CD4-positive, alpha-beta T cell treated with Interleukin-6 for 4 hours (primary cell): ENCODE results near the gene CHN2.
A peak's percentile ranks its signal among the peaks of the same experiment; 100 is the strongest.

Source experiments
- DNase-seq: peaks from one replicate; pipeline ENCODE4 v3.0.0-alpha.2; 2020; ENCODE audit warnings: mixed read lengths

The CHN2 gene

DNA sequence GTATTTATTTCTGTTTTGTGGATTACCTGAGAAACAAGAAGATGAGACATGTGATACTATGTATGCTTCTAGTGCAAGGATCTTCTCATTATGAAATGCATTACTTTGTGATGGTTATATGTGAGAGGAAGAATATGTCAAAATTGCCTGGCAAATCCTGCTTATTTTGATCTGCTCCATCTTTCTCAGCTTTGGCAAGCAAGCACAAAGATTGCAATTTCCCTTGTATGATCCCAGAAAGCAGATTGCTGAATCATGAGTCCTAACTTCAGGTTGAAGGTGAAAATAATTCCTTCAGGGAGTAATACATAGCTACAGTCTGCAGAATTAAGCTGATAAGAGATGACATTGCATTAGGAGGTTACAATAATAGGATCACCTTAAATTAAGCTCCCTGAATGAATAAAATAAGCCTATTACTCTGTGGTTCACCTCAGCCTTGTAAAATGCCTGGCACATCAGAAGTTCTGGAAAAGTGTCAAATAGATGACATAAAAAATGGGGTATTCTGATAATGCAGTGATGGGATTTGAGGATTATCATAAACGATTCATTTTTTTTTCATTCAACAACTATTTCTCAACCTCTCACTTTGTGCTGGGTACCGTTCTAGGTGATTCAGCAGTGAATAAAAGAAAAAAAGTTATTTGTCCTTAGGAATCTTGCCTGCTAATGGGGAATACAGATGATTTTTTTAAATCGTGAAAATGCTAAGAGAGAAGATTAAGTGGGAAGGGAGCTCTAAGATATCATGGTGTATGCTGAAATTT, 120.7 kb downstream of the CHN2 start:
- DNase-seq = no peak

DNA sequence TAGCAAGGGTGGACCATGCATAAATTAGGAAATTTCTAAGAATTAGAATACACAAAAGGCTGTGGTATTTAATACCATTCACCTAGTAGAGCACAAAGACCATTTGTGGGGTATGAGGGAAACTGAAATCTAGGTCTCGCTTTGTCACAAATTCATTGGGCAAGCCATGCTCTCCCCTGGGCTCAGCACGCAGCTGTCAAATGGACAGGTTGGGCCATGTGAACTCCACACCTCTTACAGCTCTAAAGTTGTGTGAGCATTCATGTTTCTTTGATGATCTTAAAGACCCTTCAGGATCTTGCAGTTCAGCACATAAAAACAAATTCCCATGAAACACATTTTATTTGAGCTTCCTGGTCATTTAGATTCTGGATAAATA, 121.3 kb downstream of the CHN2 start:
- no peak for DNase-seq

DNA sequence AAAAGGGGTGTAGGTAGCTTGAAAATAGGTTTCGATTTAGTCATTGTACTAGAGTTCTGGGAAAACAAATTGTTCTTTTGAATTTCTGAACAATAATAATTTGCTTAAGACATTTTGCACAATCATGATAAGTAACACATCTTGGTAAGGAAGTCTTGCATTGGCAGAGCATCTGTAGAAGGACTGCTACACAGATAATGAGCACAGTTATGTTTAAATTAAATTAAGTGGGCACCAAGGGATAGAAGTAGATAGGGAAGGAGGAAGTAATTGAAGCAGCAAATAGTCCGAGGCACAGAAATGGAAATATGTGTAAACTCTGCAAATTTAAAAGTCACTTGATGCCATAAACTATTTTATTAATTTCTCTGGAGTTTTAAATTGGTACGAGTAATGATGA, 122.4 kb downstream of the CHN2 start:
- DNase-seq = no peak

DNA sequence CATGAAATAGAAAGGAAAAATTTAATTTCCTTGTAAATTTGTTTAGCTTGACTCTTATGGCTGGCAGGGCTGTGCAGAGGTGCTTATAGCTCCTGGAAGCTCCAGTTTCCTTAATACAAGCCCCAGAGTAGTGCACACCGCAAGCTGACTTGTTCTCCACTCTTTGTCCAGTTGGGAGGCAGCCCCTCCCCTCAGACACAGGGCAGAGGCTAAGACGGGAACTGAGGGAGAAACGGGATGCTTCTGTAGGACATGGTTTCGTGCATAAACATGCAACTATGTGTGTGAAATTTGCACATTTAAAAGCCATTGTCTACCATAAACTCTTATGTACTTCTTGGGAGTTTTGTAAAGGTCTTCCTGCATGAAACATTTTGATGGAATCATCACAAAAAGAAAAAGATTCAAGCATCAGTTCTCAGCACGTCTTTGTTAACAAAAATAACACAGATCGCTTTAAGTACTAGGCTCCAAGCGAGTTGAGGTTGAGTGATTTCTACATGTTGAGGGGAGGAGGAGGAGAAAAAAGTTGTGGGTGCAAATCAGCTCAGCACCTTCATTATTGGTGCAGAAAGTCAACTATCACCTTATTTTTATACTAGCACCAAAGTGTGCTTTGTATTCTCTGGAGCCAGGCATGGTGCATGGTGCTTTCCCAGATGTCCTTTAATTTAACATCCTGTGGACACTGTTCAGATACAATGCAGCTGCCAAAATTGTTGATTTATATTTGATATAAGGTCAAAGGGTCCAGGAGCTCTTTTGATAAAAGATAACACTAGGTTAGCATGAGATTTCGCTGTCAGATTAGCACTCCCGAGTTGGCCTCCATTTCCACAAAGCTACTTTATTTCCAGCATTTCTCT, 124.5 kb downstream of the CHN2 start:
- no peak for DNase-seq

DNA sequence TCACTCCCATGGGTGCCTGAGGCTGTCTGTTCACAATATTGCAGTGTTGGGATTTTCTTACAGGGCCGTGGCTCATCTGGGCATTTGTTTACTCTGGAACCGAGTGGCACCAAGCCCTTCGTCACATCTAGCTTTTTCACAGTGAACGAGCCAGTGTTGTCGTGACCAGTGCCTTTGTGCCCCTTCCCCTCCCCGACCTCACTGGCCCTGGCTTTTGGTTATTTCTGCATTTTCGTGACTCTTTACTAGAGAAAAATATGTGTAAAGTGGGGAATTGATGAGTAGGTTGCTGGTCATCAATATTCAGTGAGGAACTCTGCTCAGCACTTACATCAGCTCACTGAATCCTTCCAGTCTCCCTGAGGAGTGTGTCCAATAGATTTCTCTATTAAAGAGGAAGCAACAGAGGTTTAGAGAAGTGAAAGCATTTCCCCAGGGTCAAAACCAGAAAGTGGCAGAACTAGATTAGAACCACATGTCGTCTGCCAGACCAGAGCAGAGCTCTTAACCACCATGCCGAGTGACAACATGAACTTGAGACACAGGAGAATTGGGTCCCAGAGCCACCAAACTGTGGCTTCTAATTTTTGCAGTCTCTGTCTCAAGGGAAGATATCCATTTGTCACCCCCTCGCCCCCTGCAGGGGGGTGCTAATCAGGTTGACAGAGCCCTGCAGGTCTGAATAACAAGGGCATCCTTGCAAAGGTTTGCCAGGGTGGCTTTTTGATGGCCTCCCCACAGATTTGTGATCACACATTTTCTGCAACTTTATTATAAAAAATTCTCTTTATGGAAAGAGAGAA, 125.3 kb downstream of the CHN2 start:
- DNase-seq = no peak

DNA sequence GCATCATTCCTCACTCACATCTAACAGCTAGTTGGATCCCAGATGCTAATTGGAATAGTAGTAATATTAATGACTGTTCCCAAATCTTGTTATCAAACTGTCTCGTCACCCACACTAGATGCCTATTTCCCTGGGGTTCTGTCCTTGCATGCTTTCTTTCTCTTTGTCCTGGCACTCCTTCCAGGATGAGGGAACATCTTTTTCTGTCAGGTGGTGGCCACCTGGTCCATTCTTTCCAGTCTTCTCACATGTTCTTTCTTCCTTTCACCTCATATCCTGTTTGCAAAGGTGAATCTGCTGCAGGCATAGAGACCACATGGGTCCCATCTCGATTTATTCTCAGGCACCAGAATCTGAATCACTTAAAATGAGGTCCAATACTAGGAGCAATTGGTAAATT, 126.0 kb downstream of the CHN2 start:
- no peak for DNase-seq

DNA sequence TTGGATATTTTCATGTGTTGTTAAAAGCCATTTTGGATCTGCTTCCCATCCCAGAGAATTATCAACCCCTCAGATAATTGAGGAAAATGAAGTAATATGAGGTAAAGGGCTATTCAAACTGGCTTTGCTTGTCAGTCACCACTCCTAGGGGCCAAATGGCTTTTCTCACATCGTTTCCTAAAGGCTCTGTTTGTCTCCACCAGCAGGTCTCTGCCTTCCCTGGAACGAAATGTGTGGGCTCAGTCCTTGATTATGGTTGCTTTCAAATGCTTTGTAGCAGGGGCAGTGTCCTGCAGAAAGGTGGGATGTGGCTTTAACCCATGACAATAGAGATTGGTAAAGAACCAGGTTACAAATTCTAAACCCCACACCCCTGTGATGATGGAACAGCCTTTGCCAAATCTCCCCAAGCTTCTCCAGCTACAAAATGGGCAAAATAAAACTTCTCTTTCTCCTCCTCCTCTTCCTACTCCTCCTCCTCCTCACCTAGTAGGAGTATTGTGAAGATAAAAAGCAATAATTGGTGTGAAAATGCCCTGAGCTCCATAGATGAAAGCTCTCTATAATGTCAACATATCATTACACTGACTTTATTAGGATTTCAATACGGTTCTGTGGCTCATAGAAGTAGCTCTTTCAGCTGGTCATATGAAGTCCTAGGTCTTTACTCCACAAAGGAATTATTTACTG, 127.6 kb downstream of the CHN2 start:
- DNase-seq = no peak

DNA sequence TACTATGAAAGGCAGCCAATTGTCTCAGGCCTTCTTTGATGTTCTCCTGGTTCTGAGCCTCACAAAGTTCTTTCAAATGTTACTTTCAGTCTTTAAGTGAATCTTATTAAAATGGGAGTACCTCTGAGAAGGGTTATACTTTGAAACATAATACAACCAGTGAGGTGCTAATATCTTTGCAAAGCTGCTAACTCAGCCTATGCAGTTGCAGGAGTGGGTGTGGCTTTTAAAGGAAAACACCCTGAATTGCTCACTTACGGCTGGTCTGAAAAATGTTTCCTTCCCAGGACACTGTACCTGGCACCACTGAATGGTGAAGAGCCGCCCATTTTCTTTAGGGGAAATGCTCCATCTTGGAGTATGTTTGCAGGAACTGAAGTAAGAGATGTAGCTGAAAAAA, 130.9 kb downstream of the CHN2 start:
- no peak for DNase-seq

DNA sequence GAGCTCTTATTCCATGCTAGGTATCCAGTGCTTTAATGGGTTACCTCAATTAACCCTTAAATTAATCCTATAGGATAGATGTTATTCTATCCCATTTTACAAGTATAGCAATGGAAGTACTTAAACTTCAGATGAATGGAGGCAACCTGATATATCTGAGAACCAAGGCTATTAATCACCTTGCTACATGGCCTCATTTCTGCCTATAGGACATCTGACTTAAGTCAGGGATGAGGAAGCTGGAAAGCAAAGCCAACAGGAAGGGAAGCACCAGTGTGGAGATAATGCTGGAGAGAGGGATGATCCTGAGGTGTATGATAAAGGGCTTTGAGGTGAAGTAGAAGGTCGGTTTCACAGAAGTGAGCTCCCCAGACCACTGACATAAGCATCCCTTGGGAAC, 132.3 kb downstream of the CHN2 start:
- no peak for DNase-seq

DNA sequence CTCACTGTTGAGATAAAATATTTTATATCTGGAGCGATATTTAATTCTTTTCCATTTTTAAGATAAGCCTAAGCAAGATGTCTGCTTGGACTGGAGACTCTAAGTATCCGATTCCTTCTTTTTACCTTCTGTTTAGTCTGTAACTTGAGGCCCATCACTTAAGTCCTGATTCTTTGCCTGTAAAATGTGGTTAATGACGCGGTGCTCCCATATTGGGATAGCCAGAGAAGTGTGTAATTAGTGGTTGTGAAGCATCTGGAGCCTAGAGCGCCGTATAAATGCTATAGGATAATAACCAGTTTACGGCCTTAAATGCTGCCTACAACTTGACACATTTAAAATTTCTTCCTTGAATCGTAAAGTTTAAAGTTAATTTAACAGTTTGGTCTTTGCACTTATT, 132.9 kb downstream of the CHN2 start:
- no peak for DNase-seq

DNA sequence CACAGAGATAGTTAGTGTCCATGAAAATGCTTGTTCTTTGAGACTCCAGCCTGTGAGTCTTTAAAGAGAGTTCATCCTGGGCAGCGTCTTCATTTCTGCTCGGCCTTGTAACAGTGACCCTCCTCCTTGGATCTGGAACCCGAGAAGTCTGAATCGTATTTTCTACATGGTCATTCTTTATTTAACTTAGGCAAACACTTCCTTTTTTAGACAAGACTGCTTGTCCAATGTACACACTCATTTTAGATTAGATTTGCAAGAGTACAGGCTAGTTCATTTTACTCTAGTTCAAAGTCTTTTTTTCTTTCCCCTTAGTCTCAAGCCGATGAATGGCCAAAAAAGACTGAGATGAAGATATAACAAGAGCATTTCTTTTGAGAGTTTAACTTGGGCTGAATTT, 133.5 kb downstream of the CHN2 start:
- DNase-seq = no peak

DNA sequence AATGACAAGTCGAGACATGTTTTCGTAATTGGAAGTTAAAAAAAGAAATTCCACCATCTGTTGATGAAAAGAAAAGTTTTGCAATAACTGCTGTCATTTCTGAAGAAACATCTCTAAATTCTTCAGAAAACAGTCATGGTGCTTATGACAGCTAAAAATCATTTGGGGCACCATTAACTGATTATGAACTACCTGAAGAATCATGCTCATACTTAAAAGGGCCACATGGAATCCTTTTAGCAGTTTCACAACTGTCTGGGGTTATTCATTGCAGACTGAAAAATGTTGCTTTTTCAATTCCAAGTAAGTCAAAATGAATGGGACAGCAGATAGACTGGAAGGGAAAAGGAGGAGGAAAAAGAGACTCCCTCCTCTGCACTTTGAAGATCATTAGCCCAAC, 134.2 kb downstream of the CHN2 start:
- no peak for DNase-seq

DNA sequence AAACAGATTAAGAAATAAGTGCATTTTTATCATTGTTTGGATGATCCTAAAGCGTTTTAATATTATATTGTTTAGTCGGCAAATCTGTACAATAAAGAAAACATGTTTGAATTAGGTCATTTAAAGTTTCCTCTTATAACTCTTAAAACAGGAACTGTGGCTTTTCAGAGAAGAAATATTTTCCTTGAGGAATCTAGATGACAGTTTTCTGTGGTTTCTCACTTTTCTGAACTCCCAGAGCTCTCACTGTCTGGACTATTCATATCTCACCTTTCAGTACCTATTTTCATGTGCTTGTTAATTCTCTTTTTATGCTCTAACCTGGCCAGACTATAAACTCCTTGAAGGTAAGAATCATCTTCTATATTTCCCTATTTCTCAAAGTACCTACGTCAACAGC, 135.1 kb downstream of the CHN2 start:
- DNase-seq = no peak

DNA sequence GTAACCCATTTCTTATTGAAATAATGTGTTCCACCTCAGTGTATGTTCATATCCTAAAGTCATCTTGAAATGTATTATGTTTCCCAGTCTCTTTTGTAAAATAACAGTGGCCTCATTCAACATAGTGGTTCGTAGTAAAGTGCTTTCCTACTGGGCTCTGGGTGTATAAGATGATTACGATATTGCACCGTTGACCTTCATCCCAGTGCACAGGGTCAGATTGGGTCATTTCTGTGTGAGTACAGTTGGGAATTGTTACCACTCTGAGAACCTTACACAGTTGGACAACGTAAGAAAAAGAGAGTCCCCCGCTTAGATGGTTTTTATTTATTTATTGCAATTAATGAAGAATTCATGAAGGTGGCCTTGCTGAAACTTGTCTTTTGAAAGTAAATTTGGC, 135.6 kb downstream of the CHN2 start:
- DNase-seq = no peak

DNA sequence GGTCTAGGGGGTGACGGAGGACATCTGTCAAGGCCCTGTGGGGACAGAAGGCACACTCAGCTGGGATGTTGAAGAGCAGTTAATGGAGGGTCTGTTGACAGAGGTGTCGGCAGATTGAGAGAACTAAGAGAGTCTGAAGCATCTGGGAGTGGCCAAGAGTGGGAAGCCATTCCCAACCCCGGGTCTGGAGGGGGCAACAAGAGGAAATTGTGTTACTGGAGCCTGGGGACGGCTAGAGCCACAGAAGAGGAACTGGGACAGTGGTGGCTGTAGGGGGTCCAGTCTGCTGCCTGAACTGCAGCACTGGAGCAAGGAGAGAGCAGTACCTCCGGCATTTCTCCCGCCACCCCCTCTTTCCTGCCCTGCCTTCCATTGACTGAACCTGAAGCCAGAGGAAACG, 136.6 kb downstream of the CHN2 start:
- DNase-seq = no peak

DNA sequence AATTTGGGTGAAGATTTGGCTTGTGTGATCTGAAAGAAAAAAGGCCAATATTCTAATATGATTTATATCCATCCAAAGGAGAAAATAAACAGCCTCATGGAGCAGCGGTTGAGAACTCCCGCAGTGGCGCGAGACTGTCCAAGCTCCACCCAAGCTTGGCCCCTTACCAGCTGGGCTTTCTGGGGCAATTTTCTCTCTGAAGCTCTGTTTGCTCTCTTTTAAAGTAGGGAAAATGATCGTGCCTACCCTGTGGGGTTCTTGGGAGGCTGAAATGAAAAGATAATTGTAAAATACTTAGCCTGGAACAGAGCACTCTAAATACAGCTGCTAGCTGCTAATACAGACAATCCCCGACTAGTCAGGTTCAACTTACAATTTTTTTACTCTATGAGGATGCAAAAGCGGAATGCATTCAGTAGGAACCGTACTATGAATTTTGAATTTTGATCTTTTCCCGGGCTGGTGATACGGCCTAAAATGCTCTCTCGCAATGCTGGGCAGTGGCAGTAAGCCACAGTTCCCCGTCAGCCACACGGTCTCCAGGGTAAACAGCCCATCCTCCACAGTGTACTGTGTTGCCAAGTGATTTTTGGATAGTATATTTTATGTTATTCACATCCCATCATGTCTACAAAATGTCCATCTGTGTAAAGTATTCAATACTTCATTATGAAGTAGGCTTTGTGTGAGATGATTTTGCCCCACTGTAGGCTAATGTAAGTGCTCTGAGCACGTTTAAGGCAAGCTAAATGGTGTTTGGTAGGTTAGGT, 137.7 kb downstream of the CHN2 start:
- no peak for DNase-seq

DNA sequence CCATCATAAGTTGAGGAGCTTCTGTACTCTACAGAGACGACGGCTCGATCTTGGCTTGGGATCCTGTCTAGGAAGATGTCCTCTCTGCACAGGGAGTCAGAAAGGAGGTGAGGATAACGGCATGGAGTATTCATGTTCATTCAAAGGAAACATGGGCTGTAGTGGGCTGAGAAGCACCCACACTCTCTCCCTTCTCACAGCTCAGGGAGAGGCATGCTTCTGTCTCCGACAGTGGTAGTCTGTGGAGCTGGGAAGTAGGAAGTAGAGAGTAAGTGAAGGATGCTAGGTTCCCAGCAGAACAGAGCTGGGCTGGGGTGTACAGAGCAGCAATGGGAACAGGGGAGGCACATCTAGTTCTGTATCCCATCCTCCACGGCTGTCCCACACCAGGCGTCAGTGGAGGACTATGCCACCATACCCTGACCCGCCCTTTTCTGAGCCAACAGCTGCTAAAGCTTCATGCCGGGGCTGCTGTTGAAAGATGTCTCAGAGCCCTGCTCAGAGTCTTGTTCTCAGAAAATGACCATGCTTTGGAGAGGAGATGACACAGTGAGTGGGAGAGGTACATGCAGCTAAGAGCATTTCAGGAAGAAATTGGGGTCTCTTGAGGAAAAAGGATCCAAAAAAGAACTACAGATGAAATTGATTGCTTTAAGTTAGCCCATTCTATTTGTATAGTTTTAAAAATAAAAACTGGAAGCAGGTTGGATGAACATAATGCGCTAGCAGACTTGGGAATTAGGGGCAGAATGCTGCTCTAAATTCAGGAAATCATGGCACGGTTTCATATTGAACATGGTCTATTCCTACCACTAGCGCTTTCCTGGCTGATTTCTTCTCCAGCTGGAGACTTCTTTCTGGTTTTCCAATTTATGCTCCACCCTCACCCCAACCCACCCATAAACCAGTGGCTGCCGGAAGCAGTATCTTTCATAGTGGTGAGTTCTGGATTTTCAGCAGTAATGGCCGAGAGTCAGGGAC, 138.6 kb downstream of the CHN2 start:
- no peak for DNase-seq

DNA sequence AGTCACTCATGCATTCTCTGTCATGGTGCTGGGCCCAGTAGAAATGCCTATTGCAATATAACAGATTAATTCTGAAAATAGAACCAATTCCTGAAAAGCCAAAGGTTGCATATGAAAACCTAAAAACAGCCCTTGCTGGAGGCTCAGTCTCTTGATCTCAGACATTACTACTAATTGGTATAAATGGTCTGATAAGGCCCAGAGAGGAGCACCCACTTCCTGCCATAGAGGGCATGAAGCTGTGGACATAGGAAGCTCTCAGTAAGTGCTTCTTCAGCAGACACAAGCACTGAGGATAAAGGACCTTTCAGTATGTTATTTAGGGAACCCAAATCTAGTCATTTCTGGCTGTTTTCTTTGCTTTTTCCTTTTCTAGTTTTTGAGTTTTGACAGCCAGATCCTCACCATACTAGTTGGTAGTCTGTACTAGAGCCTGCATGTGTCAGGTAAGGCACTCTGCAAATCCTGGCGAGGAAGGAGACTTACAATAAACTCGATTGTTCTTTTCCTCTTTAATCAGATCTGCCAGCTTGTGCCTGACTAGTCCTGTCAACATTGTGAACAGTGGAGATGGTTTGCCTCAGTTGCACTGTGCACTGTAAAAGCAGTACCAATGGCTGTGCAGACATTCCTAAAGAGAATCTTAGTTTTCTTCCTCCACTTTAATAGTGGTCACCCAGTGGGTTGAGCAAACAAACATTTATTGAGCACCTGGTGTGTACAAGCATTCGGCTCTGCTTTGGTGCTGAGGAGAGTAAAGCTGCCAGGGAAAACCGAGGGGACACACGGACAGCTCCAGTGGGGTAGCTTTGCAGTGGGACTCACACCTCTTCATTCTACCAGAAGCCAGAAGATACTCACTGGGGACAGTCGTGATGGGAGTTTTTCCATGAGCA, 140.9 kb downstream of the CHN2 start:
- no peak for DNase-seq

DNA sequence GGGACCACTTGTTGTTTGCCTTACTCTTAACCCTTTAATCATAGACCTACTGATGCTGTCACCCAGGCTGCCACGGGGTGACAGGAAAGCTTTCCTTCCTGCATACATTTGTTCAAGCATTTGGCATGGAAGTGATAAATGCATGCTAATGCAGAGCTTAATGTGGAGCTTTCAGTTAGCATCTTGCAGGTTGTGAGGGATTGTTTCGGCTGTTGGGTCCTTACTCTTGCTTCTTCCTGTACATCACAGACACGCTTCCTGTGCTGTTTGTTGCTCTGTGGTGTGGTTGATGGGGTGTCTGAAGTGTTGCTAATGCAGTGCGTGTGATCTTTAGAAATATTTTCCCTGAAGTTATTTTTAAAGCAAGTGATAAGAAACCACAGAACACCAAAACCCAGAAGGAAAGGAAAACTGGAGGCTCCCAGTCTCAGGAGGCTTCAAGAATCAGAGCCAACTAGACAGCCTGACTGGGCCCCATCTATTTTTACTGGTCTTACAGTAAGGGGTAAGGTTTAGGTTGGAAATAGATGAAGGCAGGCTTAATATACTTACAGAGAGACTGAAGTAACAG, 143.1 kb downstream of the CHN2 start:
- DNase-seq = peak; percentile 27
